HG03432 (cell line): ENCODE measurements around the gene SCN1B.
A peak's percentile ranks its signal among the peaks of the same experiment; 100 is the strongest.
"Not testable (repeated sequence)": the region's sequence is repeated elsewhere in the genome, so short reads cannot be mapped to it uniquely, and the experiment has no call there.

Experiments
- ATAC-seq: cut with Tn5 transposase; IDR thresholded peaks from one replicate; pipeline ENCODE4 v1.9.1; 2021; ENCODE audit warnings: mild to moderate bottlenecking, moderate library complexity; ENCODE audit not compliant: unreplicated experiment

The SCN1B gene

GRCh38 chr19:35030257-35031071 is at the start of gene SCN1B:
SCN1B (plus strand) TSS chr19:35030470; CDS start chr19:35030821, 351 bp downstream.
- ATAC-seq = no peak

- ATAC-seq = no peak
These were observed 48.0 kb upstream of the SCN1B start for GRCh38 chr19:34982275-34982674.

GRCh38 chr19:34983786-34984185 is 46.5 kb upstream of the SCN1B start:
- no peak for ATAC-seq

DNA sequence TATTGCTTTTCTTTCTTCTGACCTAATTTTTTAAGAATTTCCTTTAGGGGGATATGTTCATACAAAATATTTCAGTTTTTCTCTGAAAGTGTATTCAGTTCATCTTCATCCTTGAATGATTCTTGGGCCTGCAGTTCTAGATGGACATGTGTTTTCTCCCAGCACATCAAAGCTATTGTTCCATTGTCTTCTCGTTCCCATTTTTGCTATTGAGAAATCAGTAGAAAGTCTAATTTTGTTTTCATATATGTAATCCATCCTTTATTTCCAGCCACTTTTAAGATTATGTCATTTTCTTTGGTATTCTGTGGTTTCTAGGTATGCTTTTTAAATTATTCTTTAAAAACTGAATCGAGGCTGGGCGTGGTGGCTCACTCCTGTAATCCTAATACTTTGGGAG is 46.0 kb upstream of the SCN1B start:
- no peak for ATAC-seq

DNA sequence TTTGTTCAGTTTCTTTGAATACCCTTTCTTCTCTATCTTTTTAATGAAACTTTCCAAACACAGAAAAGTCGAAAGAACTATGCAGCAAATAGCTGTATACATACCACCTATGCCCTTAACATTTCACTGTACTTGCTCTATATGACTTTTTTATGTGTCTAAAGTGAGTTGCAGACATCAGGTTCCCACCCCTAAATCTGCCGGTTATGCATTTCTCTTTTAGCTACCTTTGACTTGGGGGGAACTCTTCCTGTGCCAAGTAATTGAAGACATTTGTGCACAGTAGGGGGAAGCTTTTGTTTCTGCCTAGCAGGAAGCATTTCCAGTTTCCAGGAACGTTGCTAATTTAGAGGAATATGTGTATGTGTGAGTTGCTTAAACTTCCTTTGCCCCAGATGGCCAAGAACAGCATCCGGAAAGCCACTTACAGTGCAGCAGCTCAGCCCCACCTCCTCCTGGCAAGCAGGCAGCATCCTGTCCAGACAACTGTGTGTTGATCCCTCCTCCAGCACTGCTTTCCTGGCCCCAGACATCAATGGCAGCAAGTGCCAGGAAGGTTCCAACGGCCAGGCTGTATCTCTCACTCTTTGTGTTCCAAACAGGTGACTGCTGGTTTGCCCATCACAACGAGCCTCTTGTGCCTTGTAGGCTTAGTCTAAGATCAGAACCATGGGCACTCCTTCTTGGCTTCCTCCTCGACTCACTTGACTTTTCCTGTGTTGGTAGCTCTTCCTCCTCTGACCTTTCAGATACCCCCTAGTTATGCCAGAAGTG is 44.8 kb upstream of the SCN1B start:
- no peak for ATAC-seq

- ATAC-seq = no peak
These were observed 42.2 kb upstream of the SCN1B start for GRCh38 chr19:34988119-34988518.

- no peak for ATAC-seq
These were observed 41.0 kb upstream of the SCN1B start for GRCh38 chr19:34989298-34989697.

DNA sequence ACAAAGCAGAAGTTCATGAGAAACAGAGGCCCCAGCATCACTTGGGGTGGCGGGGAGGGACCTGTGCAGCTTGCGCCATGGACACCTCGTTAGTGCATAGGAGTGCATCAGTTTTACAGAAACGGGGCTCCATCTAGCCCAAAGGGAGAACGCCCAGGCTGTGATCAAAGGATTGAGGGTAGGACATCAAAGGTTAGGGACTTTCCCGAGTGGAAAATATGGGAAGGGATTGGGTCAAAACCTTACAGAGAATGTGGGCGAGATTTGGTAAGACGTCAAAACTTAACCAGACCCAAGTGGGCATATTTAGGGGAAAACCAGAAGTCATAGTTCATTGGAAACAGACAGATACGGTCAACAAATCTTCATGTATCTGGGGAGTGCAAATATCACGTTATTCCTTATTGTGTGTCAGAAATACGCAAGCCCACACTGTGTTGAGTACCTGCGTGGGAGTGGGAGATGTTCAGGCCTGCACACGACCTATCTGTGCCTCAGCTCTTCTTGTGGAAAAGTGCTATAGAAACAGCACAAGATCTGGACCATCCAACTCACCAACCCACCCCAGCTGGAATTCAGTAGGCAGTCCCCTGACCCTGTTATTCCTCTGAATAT is 39.6 kb upstream of the SCN1B start:
- no peak for ATAC-seq

DNA sequence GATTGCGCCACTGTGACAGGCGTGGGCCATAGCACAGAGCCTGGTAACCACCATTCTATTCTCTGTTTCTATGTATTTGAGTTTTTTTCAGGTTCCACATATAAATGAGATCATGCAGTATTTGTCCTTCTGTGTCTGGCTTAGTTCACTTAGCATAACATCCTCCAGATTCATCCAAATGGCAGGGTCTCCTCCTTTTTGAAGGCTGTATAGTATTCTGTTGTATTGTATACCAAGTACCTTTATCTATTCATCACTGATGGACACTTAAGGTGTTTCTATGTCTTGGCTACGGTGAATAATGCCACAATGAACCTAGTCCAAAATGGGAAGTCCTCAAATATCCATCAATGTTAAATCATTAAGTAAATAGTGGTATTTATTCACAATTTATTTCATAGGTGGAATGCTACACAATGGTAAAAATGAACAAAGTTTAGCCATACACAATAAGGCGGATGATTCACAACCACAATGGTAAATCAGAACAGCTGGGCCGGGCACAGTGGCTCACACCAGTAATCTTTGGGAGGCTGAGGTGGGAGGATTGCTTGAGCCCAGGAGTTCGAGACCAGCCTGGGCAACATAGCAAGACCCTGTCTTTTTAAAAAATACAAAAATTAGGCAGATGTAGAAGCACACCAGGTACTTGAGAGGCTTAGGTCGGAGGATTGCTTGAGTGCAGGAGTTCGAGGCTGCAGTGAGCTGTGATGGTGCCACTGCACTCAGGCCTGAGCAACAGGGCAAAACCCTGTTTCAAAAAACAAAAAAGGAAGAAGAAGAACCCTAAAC is 38.5 kb upstream of the SCN1B start:
- ATAC-seq = no peak

DNA sequence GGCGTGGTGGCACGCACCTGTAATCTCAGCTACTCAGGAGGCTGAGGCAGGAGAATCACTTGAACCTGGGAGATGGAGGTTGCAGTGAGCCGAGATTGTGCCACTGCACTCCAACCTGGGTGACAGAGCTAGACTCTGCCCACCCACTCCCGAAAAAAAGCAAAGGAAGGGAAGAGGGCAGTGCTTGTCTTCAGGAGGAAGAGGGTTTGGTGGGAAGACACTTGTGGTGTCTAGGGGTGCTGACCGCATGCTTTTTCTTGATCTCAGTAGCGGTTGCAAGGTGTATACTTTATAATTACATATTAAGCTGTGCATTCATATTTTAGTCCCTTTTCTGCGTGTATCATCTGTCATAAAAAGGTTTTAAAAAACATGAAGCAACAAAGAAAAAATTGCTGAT is 37.7 kb upstream of the SCN1B start:
- not testable (repeated sequence) for ATAC-seq

GRCh38 chr19:34994286-34994642 is 36.0 kb upstream of the SCN1B start:
- ATAC-seq = no peak

DNA sequence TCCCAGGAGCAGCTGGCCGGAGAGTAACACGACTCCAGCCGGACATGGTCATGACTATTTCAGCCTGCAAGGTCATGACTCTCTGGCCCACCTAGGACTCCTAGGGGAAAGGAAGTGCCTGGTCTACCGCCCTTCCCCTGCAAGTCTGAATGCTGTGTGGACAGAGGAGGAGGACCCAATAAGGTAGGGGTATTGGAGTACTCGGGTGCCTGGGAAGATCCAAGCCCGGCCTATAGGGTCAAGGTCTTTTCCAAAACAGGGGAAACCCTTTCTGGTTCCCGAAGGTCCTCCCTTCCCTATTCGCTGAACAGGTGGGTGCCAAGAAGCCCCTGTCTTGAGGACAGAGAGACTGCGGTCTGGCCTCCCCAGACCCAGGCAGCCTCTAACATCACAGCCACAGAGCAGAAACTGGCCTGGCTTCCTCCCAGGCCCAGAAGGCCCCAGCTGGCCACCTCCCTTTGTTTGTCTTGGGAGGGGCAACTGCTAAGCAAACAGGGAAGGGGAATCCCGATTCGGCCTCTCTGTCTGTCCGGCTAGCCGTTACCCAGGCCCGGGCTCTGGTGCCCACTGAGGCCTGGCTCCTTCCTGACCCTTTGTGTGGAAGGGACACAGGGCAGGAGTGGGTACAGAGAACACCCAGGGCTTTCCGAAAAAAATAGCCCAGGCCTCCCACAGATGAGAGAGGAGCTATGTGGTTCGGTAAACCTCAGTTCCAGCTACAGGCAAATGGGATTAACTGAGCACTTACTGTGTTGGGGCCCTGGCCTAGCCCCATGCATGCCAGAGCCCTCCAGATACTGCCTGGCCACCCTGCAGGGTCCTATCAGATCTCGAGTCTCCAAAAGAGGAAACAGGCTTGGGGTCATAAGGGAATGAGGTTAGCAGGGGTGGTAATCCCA is 35.4 kb upstream of the SCN1B start:
- no peak for ATAC-seq

- no peak for ATAC-seq
These were observed 34.7 kb upstream of the SCN1B start for GRCh38 chr19:34995551-34995950.

DNA sequence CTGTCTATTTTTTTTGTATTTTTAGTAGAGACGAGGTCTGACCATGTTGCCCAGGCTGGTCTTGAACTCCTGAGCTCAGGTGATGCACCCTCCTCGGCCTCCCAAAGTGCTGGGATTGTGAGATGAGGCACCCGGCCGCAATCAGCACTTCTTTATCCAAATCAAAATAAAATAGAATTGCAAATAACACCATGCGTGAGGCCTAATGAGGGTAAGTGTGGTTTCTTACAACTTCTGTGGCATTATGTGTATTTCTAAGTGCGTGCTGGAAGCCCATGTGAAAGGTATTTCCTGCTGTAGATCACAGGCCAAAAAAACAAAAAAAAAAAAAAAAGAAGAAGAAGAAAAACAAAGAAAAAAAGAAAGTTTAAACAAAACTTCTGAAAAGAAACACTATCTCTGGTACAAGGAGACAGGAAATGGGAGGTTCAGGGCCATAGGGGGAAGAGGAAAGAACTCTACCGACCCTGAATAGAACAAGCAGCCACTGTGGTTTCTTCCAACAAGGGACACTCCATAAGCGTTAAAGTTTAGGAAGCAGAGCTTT is 33.1 kb upstream of the SCN1B start:
- ATAC-seq = no peak

- not testable (repeated sequence) for ATAC-seq
These were observed 32.0 kb upstream of the SCN1B start for GRCh38 chr19:34998224-34998623.

DNA sequence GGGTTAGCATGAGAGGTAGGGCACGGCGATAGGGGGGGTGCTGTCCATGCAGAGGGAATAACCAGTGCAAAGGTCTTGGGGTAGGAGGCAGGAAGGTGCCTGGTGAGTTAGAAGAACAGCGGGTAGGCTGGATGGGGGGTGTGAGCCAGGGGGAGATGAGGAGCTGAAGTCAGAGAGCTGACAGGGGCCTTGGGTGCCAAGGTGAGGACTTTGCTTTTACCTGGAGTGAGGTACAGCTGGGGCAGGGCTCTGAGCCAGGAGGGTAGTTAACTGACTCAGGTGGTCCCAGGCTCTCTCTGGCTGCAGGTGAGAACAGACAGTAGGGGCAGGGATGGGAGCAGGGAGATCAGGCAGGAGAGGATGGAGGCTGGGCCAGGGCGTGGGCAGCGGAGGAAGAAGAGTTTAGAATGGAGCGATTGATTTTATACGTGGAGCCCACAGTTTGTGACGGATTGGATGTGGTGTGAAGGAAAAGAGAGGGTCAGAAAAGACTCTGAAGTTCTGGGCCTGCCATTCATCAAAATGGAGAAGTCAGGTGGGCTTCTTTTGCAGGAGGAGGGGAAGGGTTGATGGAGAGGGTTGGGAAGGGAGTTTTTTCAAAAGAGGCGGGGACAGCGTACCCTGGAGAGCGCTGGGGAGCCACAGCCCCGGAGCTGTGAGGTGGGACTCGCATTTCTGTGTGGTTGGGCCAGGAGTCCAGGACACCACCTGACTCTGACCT is 31.3 kb upstream of the SCN1B start:
- ATAC-seq = no peak

DNA sequence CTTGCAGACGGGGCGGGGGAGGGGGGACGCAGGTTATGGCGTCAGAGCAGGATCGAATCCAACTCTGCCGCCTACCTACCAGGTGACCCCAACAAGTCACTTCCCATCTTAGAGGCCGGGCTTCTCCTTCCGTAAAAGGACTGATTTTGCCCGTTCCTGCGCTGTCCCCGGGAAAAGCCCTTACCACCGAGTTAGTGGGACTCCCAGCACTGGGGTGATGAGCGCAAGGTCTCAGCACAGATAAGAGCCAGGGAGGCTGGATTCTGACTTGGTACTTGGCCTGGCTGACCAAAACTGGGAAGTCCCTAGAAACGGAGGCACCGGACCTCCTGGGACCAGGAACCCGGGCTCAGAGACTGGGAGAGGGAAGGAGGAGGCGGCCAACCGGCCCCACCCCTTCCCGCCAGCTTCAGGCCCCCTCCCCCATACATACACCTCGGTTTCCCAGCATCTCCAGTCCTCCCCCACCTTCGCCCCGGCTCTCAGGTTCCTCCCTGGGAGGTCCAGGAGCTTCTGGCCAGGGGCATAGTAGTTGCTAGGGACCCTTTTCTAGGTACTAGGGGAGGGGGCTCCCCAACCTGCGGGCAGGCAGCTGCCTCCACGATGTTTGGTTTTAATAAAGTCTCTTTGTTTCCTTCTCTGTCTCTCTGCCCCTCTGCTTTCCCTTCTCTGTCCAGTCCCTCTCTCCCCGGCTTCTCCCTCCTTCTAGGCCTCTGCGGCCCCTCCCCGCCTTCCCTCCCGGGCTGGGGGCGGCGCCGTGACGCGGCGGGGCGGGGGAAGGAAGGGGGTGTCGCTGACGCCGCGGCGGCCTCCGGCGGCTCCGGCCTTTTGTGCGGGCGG is 30.6 kb upstream of the SCN1B start, which contains the start of gene GRAMD1A:
Gene GRAMD1A, plus strand, starts transcription at position 826 of the 840 bp plus-strand sequence. CDS start 156 bp downstream, outside the sequence.
- peak; percentile 64 for ATAC-seq

- no peak for ATAC-seq
These were observed 30.0 kb upstream of the SCN1B start for GRCh38 chr19:35000338-35000646.
